ENCODE measurements around the gene TRAIP.

TRAIP gene

GRCh38 chr3:49896345-49896744 lies 40.0 kb upstream of the TRAIP start:
- FAIRE-seq (no peak), DNase-seq (ENCODE audit: insufficient read length, low spot score) (no peak)
- TF ChIP-seq POLR2AphosphoS5 (IDR thresholded peaks at IDR 0.05; ENCODE audit: low read depth, low read length) (no peak), POLR2A (IDR thresholded peaks at IDR 0.05; ENCODE audit: low read depth, low read length) (no peak), PAX5 (IDR thresholded peaks at IDR 0.05; ENCODE audit: insufficient read depth, low read length, severe bottlenecking) (no peak), SPI1 (IDR thresholded peaks at IDR 0.05; ENCODE audit: low read depth, low read length) (no peak), TAF1 (IDR thresholded peaks at IDR 0.05; ENCODE audit: low read depth, low read length) (no peak), POU2F2 (IDR thresholded peaks at IDR 0.05; ENCODE audit: low read depth, low read length) (no peak)

GRCh38 chr3:49895791-49896190 lies 39.4 kb upstream of the TRAIP start:
- FAIRE-seq: no peak
- TF ChIP-seq POLR2A (IDR thresholded peaks at IDR 0.05; ENCODE audit: low read depth, low read length): no peak
- no peak for TF ChIP-seq PAX5 (IDR thresholded peaks at IDR 0.05; ENCODE audit: insufficient read depth, low read length, severe bottlenecking)
- no peak for TF ChIP-seq TAF1 (IDR thresholded peaks at IDR 0.05; ENCODE audit: low read depth, low read length)
- TF ChIP-seq POLR2AphosphoS5 (IDR thresholded peaks at IDR 0.05; ENCODE audit: low read depth, low read length): no peak
- TF ChIP-seq SPI1 (IDR thresholded peaks at IDR 0.05; ENCODE audit: low read depth, low read length): no peak
- no peak for TF ChIP-seq POU2F2 (IDR thresholded peaks at IDR 0.05; ENCODE audit: low read depth, low read length)
- DNase-seq (ENCODE audit: insufficient read length, low spot score): no peak

GRCh38 chr3:49889296-49889695 lies 32.9 kb upstream of the TRAIP start:
- DNase-seq (ENCODE audit: insufficient read length, low spot score): no peak
- FAIRE-seq: no peak
- TF ChIP-seq TAF1 (IDR thresholded peaks at IDR 0.05; ENCODE audit: low read depth, low read length) (no peak), POLR2AphosphoS5 (IDR thresholded peaks at IDR 0.05; ENCODE audit: low read depth, low read length) (no peak), SPI1 (IDR thresholded peaks at IDR 0.05; ENCODE audit: low read depth, low read length) (no peak), POU2F2 (IDR thresholded peaks at IDR 0.05; ENCODE audit: low read depth, low read length) (no peak), PAX5 (IDR thresholded peaks at IDR 0.05; ENCODE audit: insufficient read depth, low read length, severe bottlenecking) (no peak), POLR2A (IDR thresholded peaks at IDR 0.05; ENCODE audit: low read depth, low read length) (no peak)

GRCh38 chr3:49886922-49887265 lies 30.5 kb upstream of the TRAIP start:
- no peak for TF ChIP-seq TAF1 (IDR thresholded peaks at IDR 0.05; ENCODE audit: low read depth, low read length)
- no peak for TF ChIP-seq POLR2AphosphoS5 (IDR thresholded peaks at IDR 0.05; ENCODE audit: low read depth, low read length)
- no peak for TF ChIP-seq PAX5 (IDR thresholded peaks at IDR 0.05; ENCODE audit: insufficient read depth, low read length, severe bottlenecking)
- TF ChIP-seq POLR2A (IDR thresholded peaks at IDR 0.05; ENCODE audit: low read depth, low read length): no peak
- TF ChIP-seq SPI1 (IDR thresholded peaks at IDR 0.05; ENCODE audit: low read depth, low read length): no peak
- TF ChIP-seq POU2F2 (IDR thresholded peaks at IDR 0.05; ENCODE audit: low read depth, low read length): no peak
- DNase-seq (ENCODE audit: insufficient read length, low spot score) (no peak), FAIRE-seq (no peak)

GRCh38 chr3:49883998-49884397 lies 27.6 kb upstream of the TRAIP start:
- DNase-seq (ENCODE audit: insufficient read length, low spot score) (no peak), FAIRE-seq (no peak)
- TF ChIP-seq TAF1 (IDR thresholded peaks at IDR 0.05; ENCODE audit: low read depth, low read length) (no peak), POLR2AphosphoS5 (IDR thresholded peaks at IDR 0.05; ENCODE audit: low read depth, low read length) (no peak), SPI1 (IDR thresholded peaks at IDR 0.05; ENCODE audit: low read depth, low read length) (no peak), POLR2A (IDR thresholded peaks at IDR 0.05; ENCODE audit: low read depth, low read length) (no peak), POU2F2 (IDR thresholded peaks at IDR 0.05; ENCODE audit: low read depth, low read length) (no peak), PAX5 (IDR thresholded peaks at IDR 0.05; ENCODE audit: insufficient read depth, low read length, severe bottlenecking) (no peak)

- DNase-seq (ENCODE audit: insufficient read length, low spot score): no peak
- no peak for FAIRE-seq
- TF ChIP-seq POU2F2 (IDR thresholded peaks at IDR 0.05; ENCODE audit: low read depth, low read length) (no peak), TAF1 (IDR thresholded peaks at IDR 0.05; ENCODE audit: low read depth, low read length) (no peak), PAX5 (IDR thresholded peaks at IDR 0.05; ENCODE audit: insufficient read depth, low read length, severe bottlenecking) (no peak), POLR2AphosphoS5 (IDR thresholded peaks at IDR 0.05; ENCODE audit: low read depth, low read length) (no peak), POLR2A (IDR thresholded peaks at IDR 0.05; ENCODE audit: low read depth, low read length) (no peak)
Measured at GRCh38 chr3:49882166-49882565, 25.8 kb upstream of the TRAIP start.

GRCh38 chr3:49880581-49881315 lies 24.4 kb upstream of the TRAIP start:
- DNase-seq (ENCODE audit: insufficient read length, low spot score): no peak
- TF ChIP-seq PAX5 (IDR thresholded peaks at IDR 0.05; ENCODE audit: insufficient read depth, low read length, severe bottlenecking) (no peak), POLR2A (IDR thresholded peaks at IDR 0.05; ENCODE audit: low read depth, low read length) (no peak), SPI1 (IDR thresholded peaks at IDR 0.05; ENCODE audit: low read depth, low read length) (no peak), TAF1 (IDR thresholded peaks at IDR 0.05; ENCODE audit: low read depth, low read length) (no peak), POU2F2 (IDR thresholded peaks at IDR 0.05; ENCODE audit: low read depth, low read length) (no peak), POLR2AphosphoS5 (IDR thresholded peaks at IDR 0.05; ENCODE audit: low read depth, low read length) (no peak)
- FAIRE-seq: no peak

GRCh38 chr3:49879721-49880120 lies 23.4 kb upstream of the TRAIP start:
- no peak for DNase-seq (ENCODE audit: insufficient read length, low spot score)
- FAIRE-seq: no peak
- no peak for TF ChIP-seq TAF1 (IDR thresholded peaks at IDR 0.05; ENCODE audit: low read depth, low read length)
- no peak for TF ChIP-seq POLR2AphosphoS5 (IDR thresholded peaks at IDR 0.05; ENCODE audit: low read depth, low read length)
- TF ChIP-seq POLR2A (IDR thresholded peaks at IDR 0.05; ENCODE audit: low read depth, low read length): no peak
- no peak for TF ChIP-seq POU2F2 (IDR thresholded peaks at IDR 0.05; ENCODE audit: low read depth, low read length)
- TF ChIP-seq SPI1 (IDR thresholded peaks at IDR 0.05; ENCODE audit: low read depth, low read length): no peak
- no peak for TF ChIP-seq PAX5 (IDR thresholded peaks at IDR 0.05; ENCODE audit: insufficient read depth, low read length, severe bottlenecking)

- no peak for DNase-seq (ENCODE audit: insufficient read length, low spot score)
- no peak for TF ChIP-seq TAF1 (IDR thresholded peaks at IDR 0.05; ENCODE audit: low read depth, low read length)
- FAIRE-seq: no peak
Measured at GRCh38 chr3:49878686-49879085, 22.3 kb upstream of the TRAIP start.

GRCh38 chr3:49877716-49878115 lies 21.4 kb upstream of the TRAIP start:
- TF ChIP-seq POU2F2 (IDR thresholded peaks at IDR 0.05; ENCODE audit: low read depth, low read length): no peak
- no peak for TF ChIP-seq TAF1 (IDR thresholded peaks at IDR 0.05; ENCODE audit: low read depth, low read length)
- no peak for TF ChIP-seq POLR2AphosphoS5 (IDR thresholded peaks at IDR 0.05; ENCODE audit: low read depth, low read length)
- TF ChIP-seq SPI1 (IDR thresholded peaks at IDR 0.05; ENCODE audit: low read depth, low read length): no peak
- no peak for TF ChIP-seq POLR2A (IDR thresholded peaks at IDR 0.05; ENCODE audit: low read depth, low read length)
- no peak for TF ChIP-seq PAX5 (IDR thresholded peaks at IDR 0.05; ENCODE audit: insufficient read depth, low read length, severe bottlenecking)
- DNase-seq (ENCODE audit: insufficient read length, low spot score): no peak
- no peak for FAIRE-seq

Measured in GM12891 (cell line).